GM18517 (cell line): ENCODE results near the gene CHMP5.

Experiments used
- ATAC-seq: cut with Tn5 transposase; IDR thresholded peaks from one replicate; pipeline ENCODE4 v1.9.1; 2021; ENCODE audit warnings: mild to moderate bottlenecking, moderate library complexity; ENCODE audit not compliant: unreplicated experiment

Gene CHMP5

DNA sequence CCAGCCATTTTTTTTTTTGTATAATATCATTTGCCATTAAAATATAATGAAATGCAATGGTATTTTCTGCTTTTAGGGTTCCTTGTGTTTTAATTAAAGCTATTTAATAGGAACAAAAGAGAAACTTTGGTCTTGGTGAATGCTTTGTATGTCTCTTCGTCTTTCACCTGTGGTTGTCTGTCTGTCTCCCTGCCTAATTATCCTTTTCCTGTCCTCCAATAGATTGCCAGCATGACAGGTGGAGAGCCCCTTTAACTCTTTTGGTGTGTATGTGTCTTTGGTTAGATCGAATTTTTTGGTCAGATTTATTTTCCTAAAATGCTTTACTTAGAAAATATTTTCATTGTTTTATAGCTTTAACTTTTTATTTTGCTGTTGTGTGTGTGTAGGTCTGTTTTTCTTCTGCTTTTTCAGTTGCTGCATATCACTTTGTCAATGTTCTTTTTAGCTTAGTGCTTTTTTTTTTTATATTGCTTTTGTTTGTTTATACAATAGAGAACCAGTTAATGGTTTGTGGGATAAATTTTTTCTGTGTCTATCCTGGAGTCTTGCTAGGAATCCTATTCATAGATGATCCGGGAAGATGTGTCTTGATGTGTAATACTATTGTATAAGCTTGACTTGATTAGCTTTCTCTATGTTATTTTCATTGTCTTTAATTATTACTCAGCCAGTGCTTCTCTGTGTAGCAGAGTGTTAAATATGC lies 8.6 kb downstream of the CHMP5 start:
- ATAC-seq: no peak

DNA sequence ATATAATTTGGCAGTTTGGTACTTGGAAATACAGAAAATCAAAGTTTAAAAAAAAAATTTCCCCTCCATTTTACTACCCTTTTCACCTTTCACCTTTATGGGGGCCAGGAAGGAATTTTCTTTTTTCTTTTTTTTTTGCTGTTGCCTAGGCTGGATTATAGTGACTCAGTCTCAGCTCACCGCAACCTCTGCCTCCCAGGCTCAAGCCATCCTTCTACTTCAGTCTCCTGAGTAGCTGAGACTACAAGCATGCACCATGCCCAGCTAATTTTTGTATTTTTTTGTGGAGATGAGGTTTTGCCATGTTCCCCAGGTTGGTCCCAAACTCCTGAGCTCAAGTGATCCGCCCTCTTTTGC lies 9.1 kb downstream of the CHMP5 start:
- ATAC-seq: no peak

DNA sequence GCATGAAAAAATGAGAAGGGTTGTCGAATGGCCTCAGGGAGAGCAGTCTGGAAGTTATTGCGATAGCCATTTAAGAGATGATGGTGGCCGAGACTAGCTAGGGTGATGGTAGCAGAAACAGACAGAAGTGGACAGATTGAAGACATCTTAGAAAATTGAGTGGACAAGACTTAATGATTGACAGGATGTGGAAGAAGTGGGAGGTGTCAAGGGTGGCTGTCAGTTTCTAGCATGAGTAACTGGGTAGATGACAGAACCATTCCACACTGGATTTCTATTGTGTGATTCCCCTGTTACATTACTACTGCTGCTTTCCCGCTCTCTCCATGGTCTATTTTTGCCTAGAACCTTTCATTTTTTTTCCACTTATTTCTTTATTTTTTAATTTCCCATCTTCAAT lies 12.6 kb downstream of the CHMP5 start:
- ATAC-seq: no peak

DNA sequence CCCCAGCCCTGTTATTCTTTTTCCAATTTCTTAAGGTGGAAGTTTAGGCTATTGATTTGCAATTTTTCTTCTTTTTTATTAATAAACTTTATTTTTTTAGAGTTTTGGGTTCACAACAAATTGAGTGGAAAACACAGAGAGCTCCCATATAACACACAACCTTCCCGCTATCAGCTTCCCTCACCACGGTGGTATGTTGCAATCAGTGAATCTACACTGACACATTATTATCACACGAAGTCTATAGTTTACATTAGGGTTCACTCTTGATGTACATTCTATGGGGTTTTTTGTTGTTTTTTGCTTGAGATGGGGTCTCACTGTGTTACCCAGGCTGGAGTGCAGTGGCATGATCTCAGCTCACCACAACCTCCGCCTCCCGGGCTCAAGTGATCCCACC lies 20.7 kb downstream of the CHMP5 start:
- ATAC-seq: no peak

DNA sequence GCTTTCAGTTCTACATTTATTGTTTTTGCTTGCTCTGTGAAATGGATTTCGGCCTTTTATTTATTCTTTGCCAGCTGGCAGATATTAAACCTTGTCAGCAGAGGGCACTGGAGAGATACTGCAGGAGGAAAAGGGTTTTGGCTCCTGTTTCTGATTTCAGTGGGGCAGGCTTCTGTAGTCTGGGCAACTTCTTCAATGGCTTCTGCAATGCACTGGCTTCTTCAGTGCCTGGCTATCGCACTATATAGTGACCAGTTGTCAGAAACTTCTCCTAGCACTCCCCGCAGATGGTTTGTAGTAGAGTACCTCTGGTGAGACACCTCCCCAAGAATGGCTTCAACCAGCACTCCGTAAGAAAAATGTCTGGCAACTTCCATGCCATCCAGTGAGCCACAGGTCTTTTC lies 22.2 kb downstream of the CHMP5 start:
- ATAC-seq: no peak

DNA sequence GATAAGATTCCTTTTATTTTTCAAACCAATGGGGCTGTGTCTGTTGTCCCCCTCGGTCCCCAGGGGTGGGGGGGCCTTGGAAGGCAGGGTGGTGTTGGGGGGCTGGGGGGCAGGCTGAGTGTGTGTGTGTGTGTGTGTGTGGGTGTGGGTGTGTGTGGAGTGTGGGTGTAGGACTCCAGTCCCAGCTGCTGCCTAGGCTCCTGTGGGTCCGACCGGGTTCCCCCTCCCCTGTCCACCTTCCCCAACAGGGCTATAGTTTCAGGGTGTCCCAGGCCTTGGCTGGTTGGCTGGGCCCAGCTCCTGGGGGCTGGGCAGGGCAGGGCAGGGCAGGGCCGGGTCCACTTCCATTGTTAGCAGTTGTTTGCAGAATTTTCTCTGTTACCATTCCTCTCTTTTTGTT lies 23.4 kb downstream of the CHMP5 start:
- no peak for ATAC-seq

DNA sequence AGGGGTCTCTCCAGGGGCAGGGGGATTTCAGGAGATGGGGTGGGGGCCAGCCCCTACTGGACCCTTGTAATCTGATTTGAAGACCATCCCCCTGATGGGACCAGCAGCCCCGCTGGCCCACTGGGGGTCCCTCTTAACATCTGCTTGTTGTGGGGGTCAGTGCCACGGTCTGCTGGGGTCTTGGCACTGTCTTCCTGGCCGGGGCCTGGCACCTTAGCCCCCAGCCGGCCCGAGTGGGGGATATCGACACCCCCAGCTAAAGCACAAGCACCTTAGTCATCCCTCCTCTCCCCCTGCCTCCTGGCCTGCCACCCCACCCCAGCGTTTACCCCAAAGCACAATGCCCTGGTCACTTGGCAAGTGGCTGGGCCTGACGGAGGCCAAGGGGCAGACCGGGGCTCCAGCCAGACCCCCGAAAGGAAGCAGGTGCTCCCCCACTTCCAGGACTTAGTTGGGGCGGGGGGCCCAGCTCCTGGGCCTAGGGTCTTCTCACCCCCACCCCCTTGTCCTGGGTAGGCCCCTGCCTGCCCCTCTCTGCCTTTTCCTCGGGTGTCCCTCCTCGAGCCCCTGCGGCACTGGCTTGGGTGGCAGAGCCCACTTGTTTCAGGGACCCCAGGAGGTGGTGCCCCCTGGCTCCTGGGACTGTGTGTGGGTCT lies 24.1 kb downstream of the CHMP5 start:
- ATAC-seq: no peak

DNA sequence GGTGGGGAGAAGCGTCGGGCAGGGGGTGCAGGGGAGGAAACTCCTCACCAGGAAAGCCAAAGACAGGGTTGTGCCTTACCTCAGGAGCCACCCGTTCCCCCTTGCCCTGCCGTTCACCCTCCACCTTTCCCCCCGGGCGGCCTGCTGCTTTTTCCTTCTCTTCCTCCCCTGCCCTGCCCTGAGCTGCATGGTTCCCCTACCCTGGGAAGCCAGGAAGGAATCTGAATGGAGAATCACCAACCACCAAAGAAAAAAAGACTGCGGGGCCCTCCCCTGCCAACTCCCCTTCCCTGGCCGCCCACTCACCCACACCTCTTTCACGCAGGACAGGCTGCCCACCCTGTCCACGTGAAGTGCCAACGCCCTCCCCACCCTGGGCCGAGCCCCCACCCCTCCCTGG lies 24.6 kb downstream of the CHMP5 start:
- ATAC-seq: no peak

DNA sequence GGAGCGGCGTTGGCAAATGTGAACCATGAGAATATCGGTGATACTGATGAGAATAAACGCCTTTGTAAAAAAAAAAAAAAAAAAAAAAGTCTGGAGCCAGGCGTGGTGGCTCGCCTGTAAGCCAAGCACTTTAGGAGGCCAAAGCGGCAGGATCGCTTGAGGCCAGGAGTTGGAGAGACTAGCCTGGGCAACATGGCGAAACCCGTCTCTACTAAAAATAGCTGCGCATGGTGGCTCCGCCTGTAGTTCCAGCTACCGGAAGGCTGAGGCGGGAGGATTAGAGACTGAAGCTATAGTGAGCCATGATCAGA lies 25.0 kb downstream of the CHMP5 start:
- ATAC-seq: no peak

DNA sequence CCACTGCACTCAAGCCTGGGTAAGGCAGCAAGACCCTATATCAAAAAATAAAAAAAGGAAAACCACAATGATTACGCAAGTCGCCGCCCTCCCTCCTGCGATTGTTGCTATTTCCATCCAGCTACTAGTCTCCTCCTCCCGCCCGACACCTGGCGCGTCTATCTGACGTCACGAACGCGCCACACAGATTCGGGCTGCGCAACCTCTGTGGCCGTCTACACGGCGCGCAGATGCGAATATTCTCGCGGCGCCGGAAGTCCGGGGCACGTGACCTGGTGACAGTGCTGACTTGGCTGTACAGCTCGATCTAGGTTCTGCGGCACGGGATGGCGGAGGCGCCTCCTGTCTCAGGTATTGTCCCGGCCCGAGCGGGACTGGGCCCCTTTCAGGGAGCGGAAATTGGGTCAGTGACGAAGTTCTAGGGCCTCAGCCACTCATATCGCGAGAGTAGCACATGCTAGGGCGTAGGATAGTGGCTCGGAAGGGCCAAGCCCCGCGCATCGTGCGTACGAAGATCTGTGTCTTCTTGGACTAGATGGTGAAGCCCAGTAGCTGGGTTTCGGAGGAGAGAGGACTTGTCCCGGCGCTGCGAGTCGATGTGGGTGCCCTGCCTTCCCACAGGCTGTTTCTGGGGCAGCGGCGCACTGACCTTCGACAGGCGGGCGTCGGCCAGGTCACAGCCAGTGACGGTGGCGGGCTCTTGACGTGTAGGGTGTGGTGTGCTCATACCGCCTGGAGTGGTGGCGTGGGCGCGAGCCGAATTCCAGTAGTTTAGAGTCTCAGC lies 25.6 kb downstream of the CHMP5 start, which contains the start of gene NFX1:
Gene NFX1 (plus strand): TSS at position 270 of the 784 bp plus-strand sequence. CDS start 57 bp downstream, at position 327.
- ATAC-seq: peak; percentile 87

DNA sequence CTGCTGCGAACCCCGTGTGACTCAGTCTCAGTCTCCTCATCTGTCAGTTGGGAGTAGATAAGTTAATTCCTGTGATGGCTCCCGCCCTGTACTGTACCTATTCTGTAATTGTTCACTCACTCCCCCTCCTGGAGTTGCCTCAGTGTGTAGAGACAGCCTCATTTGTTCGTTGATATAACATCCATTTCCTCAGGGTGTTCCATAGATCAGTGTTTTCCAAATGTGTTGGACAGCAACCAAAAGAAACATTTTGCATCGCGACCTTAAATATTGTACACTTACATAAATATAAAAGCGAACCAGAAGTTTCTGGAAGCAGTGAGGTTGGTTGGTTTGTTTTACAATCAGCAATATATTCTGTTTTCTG lies 26.2 kb downstream of the CHMP5 start:
- ATAC-seq: peak; percentile 0

DNA sequence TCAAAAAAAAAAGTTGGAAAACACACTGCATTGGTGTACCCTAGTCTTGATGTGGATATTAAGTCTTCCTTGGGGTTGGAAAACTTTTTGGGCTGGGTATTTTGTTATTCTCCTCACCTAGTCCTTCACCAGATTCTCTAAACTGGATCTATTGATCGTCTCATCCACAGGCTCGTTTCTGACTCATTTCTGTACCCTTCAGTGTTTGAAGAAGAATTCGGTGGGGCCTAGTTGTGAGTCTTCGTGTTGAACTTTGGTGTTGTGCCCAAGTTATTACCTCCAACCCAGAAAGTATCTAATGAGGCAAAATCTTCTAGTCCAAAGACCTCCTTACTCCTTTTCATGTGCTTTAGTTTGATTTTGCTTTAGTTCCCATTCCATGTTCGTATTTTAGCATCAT lies 27.1 kb downstream of the CHMP5 start:
- no peak for ATAC-seq

DNA sequence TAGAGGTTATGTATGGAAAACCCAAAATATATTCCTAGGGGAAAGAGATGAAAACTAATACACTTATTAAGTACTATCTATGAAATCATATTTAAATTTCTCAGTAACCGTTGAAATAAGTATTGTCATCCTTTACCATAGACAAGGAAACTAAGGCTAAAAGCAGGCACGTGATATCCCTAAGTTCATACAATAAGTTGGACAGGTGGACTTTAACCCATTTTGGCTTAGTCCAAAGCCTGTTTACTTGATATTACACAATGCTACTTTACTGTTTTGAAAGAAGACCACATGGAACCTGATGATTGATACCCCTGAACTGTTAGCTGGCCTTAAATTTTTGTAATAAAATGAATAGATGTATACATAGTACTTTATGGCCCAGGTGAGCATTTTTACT lies 28.9 kb downstream of the CHMP5 start:
- no peak for ATAC-seq

DNA sequence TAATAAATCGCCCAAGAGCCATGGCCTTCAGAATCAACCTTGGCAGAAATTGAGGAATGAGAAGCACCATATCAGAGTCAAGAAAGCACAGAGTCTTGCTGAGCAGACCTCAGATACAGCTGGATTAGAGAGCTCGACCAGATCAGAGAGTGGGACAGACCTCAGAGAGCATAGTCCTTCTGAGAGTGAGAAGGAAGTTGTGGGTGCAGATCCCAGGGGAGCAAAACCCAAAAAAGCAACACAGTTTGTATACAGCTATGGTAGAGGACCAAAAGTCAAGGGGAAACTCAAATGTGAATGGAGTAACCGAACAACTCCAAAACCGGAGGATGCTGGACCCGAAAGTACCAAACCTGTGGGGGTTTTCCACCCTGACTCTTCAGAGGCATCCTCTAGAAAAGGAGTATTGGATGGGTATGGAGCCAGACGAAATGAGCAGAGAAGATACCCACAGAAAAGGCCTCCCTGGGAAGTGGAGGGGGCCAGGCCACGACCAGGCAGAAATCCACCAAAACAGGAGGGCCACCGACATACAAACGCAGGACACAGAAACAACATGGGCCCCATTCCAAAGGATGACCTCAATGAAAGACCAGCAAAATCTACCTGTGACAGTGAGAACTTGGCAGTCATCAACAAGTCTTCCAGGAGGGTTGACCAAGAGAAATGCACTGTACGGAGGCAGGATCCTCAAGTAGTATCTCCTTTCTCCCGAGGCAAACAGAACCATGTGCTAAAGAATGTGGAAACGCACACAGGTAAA lies 30.0 kb downstream of the CHMP5 start:
- ATAC-seq: no peak

DNA sequence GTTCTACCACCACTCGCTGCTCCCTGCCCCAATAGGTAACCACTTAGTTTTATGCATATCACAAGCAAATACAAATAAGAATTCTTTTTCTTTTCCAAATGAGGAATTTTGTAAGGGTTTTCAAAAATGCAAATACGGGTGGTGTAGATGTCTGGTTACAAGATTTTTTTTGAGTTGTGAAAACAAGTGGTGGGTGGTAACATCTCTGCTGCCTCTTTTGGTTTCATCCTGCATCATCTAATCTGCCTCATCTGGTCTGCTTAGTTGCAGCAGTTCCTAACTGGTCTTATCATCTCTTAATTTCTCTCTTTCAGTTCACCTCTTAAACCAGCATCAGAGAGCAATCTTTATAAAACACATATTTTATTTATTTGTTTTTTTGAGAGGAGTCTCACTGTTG lies 30.7 kb downstream of the CHMP5 start:
- ATAC-seq: peak; percentile 52

DNA sequence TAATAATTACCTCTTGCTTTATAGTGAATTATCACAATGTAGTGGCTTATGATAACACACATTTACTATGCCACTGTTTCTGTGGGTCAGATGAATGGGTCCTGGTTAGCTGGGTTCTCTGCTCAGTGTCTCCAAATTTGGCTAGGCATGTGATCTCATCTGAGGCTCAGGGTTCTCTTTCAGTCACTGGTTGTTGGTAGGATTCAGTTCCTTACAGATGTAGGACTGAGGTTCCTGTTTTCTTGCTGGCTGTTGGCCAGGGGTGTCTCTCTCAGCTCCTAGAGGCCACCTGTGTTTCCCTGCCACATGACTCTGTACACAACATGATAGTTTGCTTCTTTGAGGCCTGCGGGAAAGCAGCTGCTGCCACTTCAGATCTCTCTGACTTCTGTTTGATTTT lies 32.6 kb downstream of the CHMP5 start:
- ATAC-seq: peak; percentile 94

DNA sequence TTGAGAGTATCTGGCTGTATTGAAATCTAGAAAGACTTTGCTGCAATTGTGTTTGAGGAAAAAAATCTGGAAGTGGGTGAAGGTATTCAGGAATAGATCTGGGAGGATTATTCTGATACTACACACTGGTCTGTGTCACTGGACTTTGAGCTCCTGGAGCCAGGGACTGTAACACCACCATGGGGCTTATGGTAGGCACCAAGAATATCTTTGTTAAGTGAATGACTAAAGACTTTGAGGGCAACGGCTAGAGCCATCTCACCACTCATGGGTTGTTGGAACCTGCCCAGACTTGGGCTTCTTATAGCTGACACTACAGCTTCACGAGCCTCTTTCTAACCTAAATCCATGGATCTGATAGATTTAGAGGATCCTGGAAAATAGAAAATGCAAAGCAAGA lies 35.7 kb downstream of the CHMP5 start:
- ATAC-seq: no peak

DNA sequence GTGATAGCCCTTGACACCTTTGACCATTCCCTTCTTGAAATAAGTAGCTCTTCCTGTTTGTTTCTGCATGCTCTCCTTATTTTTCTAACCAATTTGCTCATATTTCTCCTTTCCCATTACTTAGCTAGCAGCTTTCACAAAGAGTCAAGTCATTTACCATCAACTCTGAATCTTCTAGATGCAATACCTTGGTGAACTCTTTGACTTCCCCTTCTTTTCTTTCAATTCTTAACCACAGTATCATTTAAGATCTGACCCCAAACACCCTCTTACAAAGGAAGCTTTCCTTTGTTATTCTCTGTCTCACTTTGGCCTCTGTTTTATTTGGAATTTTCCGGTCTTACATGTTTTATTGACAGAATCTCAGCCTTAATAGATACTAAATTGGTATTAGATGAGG lies 39.5 kb downstream of the CHMP5 start:
- ATAC-seq: no peak

DNA sequence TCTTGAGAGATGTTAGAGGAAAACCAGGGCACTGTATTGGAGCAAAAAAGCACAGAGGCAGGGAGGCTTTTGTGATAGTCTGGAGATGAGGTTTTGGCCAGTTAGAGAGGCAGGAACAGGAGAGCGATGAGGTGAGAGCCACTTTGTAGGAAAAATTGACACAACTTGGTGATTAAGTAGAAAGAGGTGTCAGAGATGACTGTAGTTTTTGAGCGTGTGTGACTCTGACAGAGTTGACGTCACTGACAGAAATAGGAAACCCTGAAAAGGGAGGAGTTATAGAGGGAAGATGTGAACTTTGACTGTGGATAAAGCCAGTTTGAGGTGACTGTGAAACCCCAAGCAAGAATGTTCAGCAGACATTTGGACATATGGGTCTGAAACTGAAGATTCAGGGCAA lies 41.2 kb downstream of the CHMP5 start:
- ATAC-seq: no peak

DNA sequence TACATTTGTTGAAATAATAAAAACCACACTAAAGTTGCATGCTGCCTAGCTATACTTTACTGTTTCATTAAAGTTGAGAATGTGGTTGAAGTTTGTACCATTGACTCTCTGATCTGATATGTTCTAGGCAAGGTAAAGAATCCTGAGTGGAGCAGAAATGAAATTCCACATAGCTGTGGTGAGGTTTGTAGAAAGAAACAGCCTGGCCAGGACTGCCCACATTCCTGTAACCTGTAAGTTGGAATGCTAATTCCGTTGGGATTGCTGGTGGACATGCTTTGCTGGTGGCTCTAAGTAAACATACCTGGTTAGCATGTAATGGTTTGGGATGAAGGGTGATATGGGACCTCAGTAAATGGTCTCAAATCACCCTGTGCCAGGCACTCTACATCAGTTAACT lies 42.2 kb downstream of the CHMP5 start:
- ATAC-seq: no peak

DNA sequence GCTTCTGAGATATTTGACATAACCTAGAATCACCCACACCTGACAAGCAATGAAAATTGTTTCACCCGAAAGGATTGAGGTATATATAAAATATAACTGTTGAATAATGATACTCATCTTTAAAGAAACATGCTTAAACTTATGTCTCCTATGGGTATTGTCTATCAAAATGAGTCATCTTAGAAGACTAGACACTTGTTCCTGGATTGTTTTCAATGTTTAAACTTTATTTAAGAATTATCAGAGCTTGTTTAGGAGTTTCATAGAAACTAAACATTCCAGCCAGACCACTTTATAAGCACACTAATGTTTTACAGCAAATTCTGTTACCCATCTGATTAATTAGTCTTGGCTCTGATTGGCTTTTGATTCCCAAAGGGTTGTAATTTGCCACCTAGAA lies 45.1 kb downstream of the CHMP5 start:
- no peak for ATAC-seq

DNA sequence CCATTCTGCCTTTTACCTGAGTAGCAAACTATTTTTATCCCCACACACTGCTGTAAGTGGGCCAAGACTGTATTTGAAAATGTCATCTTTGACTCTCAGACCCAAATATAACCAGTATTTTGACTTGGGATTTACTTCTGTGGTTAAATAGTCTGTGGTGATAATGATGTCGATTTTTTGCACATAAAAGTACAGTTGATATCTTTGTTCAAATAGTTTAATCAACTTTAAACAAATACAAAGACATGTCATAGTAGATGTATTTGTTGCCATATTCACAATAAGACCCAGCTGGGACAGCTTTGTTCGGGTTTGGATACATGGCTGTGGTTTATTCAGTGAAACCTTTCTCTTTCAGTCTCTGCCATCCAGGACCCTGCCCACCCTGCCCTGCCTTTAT lies 45.9 kb downstream of the CHMP5 start:
- no peak for ATAC-seq
